ENCODE measurements around the gene CTDP1.

CTDP1 gene

GRCh38 chr18:79706006-79706405 lies 26.4 kb downstream of the CTDP1 start (continued):
- TF ChIP-seq TSHZ2 (CRISPR knock-in tag; IDR thresholded peaks at IDR 0.05) (no peak), CSDC2 (CRISPR knock-in tag; IDR thresholded peaks at IDR 0.05) (no peak), ESRRG (CRISPR knock-in tag; IDR thresholded peaks at IDR 0.05) (no peak), ZFP30 (CRISPR knock-in tag; IDR thresholded peaks at IDR 0.05) (no peak), ISL1 (CRISPR knock-in tag; IDR thresholded peaks at IDR 0.05) (no peak), PPARA (CRISPR knock-in tag; IDR thresholded peaks at IDR 0.05; ENCODE audit: borderline replicate concordance) (no peak), ZNF8 (CRISPR knock-in tag; IDR thresholded peaks at IDR 0.05) (no peak)

GRCh38 chr18:79706658-79707057 lies 27.1 kb downstream of the CTDP1 start:
- no peak for ATAC-seq
- TF ChIP-seq ESRRG (CRISPR knock-in tag; IDR thresholded peaks at IDR 0.05): no peak
- TF ChIP-seq ZFP3 (CRISPR knock-in tag; IDR thresholded peaks at IDR 0.05): no peak
- TF ChIP-seq PATZ1 (CRISPR knock-in tag; IDR thresholded peaks at IDR 0.05; ENCODE audit: borderline replicate concordance): no peak
- no peak for TF ChIP-seq ISL1 (CRISPR knock-in tag; IDR thresholded peaks at IDR 0.05)
- no peak for TF ChIP-seq TSHZ2 (CRISPR knock-in tag; IDR thresholded peaks at IDR 0.05)
- no peak for TF ChIP-seq ZC3H10 (CRISPR knock-in tag; IDR thresholded peaks at IDR 0.05)
- no peak for TF ChIP-seq BACH2 (CRISPR knock-in tag; IDR thresholded peaks at IDR 0.05; ENCODE audit: borderline replicate concordance)
- TF ChIP-seq GLIS3 (CRISPR knock-in tag; IDR thresholded peaks at IDR 0.05): no peak

GRCh38 chr18:79707239-79707638 lies 27.6 kb downstream of the CTDP1 start:
- ATAC-seq: no peak
- TF ChIP-seq ZNF8 (CRISPR knock-in tag; IDR thresholded peaks at IDR 0.05) (no peak), GLIS3 (CRISPR knock-in tag; IDR thresholded peaks at IDR 0.05) (no peak), RARB (CRISPR knock-in tag; IDR thresholded peaks at IDR 0.05) (no peak), BACH2 (CRISPR knock-in tag; IDR thresholded peaks at IDR 0.05; ENCODE audit: borderline replicate concordance) (no peak), ARNTL (CRISPR knock-in tag; IDR thresholded peaks at IDR 0.05; ENCODE audit: borderline replicate concordance, low read depth) (no peak), TSHZ2 (CRISPR knock-in tag; IDR thresholded peaks at IDR 0.05) (no peak), CSDC2 (CRISPR knock-in tag; IDR thresholded peaks at IDR 0.05) (no peak), ZNF565 (CRISPR knock-in tag; conservative IDR thresholded peaks at IDR 0.05; ENCODE audit: low read depth) (no peak), ISL1 (CRISPR knock-in tag; IDR thresholded peaks at IDR 0.05) (no peak), SNAI2 (CRISPR knock-in tag; IDR thresholded peaks at IDR 0.05) (no peak), PPARA (CRISPR knock-in tag; IDR thresholded peaks at IDR 0.05; ENCODE audit: borderline replicate concordance) (no peak), TOX (CRISPR knock-in tag; IDR thresholded peaks at IDR 0.05; ENCODE audit: borderline replicate concordance) (no peak), PATZ1 (CRISPR knock-in tag; IDR thresholded peaks at IDR 0.05; ENCODE audit: borderline replicate concordance) (no peak), ESRRG (CRISPR knock-in tag; IDR thresholded peaks at IDR 0.05) (no peak), ZC3H10 (CRISPR knock-in tag; IDR thresholded peaks at IDR 0.05) (no peak), ZFP3 (CRISPR knock-in tag; IDR thresholded peaks at IDR 0.05) (no peak), CREB5 (CRISPR knock-in tag; IDR thresholded peaks at IDR 0.05; ENCODE audit: low read depth) (no peak), POU6F1 (CRISPR knock-in tag; IDR thresholded peaks at IDR 0.05; ENCODE audit: borderline replicate concordance, low read depth) (no peak), OSR1 (CRISPR knock-in tag; IDR thresholded peaks at IDR 0.05) (no peak)
